HG03159 (cell line): ENCODE results near the gene PAMR1.
A peak's percentile ranks its signal among the peaks of the same experiment; 100 is the strongest.

ENCODE experiments used
- ATAC-seq: cut with Tn5 transposase; IDR thresholded peaks from one replicate; pipeline ENCODE4 v1.9.1; 2021; ENCODE audit warnings: mild to moderate bottlenecking, moderate library complexity; ENCODE audit not compliant: unreplicated experiment

Gene PAMR1

GRCh38 chr11:35407041-35407440 is 118.4 kb downstream of the PAMR1 start:
- no peak for ATAC-seq

- ATAC-seq = no peak
These were observed 121.0 kb downstream of the PAMR1 start for GRCh38 chr11:35404388-35404775.

- ATAC-seq = no peak
These were observed 121.5 kb downstream of the PAMR1 start for GRCh38 chr11:35403765-35404387.

GRCh38 chr11:35402751-35403660 is 122.4 kb downstream of the PAMR1 start:
- ATAC-seq = no peak

GRCh38 chr11:35398881-35399280 is 126.5 kb downstream of the PAMR1 start:
- no peak for ATAC-seq

GRCh38 chr11:35394941-35395340 is 130.5 kb downstream of the PAMR1 start:
- ATAC-seq = no peak

- ATAC-seq = no peak
These were observed 132.3 kb downstream of the PAMR1 start for GRCh38 chr11:35393098-35393497.

GRCh38 chr11:35391922-35392688 is 133.3 kb downstream of the PAMR1 start:
- ATAC-seq = peak; percentile 53

- ATAC-seq = peak; percentile 85
These were observed 134.4 kb downstream of the PAMR1 start for GRCh38 chr11:35390737-35391682.

- ATAC-seq = no peak
These were observed 135.4 kb downstream of the PAMR1 start for GRCh38 chr11:35389897-35390465.

GRCh38 chr11:35389112-35389511 is 136.3 kb downstream of the PAMR1 start:
- ATAC-seq = no peak

GRCh38 chr11:35388061-35388460 is 137.4 kb downstream of the PAMR1 start:
- ATAC-seq = no peak

- ATAC-seq = no peak
These were observed 138.1 kb downstream of the PAMR1 start for GRCh38 chr11:35387111-35387982.

GRCh38 chr11:35383953-35384352 is 141.5 kb downstream of the PAMR1 start:
- ATAC-seq = no peak
